H1 (cell line): Measurements from ENCODE around the gene MAP3K14. TPM values are rescaled to one million over a fixed set of nuclear protein-coding genes. Genes with fewer than 3 reads are reported as not detected.

ENCODE experiments used
- CTCF ChIA-PET: fragments of 300-600 bp; sonication (Branson Sonifier 250); formaldehyde crosslinking; loops from one replicate; lab custom pipeline; 2021; ENCODE audit not compliant: partially characterized antibody; lab: Charles Lee
- POLR2A ChIA-PET: fragments of 300-600 bp; sonication (Branson Sonifier 250); formaldehyde crosslinking; loops from one replicate; lab custom pipeline; 2021; ENCODE audit warnings: inconsistent platforms; ENCODE audit not compliant: partially characterized antibody; lab: Charles Lee
- DNase-seq, 2 experiments: peaks; one replicate each; pipeline versions ENCODE4 v3.0.0 to v3.0.0-alpha.2; 2010 to 2022; ENCODE audit warnings: low spot score in 2 of 2, low read depth in 1 of 2, mixed read lengths in 1 of 2
- FAIRE-seq: peaks from 2 replicates; lab custom pipeline; 2011; peaks lifted over from hg19 to GRCh38; lab: Jason Lieb, UNC
- H2AFZ ChIP-seq: 2 replicates; pipeline ENCODE4 v1.8.1; 2012; ENCODE audit warnings: low read length, inconsistent platforms
- H2AK5ac ChIP-seq: 2 replicates; pipeline ENCODE4 v1.6.1; 2013; ENCODE audit warnings: low read depth, low read length
- H2BK120ac ChIP-seq: replicated peaks from 2 replicates; pipeline ENCODE3; 2013; ENCODE audit warnings: low read depth, low read length, inconsistent platforms
- H2BK12ac ChIP-seq: 2 replicates; pipeline ENCODE4 v1.6.1; 2013; ENCODE audit warnings: low read depth, low read length
- H2BK15ac ChIP-seq: 2 replicates; pipeline ENCODE4 v1.6.1; 2013; ENCODE audit warnings: low read length
- H2BK20ac ChIP-seq: 2 replicates; pipeline ENCODE4 v1.6.1; 2013; ENCODE audit warnings: low read length
- H2BK5ac ChIP-seq: 2 replicates; pipeline ENCODE4 v1.6.1; 2013; ENCODE audit warnings: low read depth, low read length
- H3K14ac ChIP-seq: 2 replicates; pipeline ENCODE4 v1.6.1; 2013; ENCODE audit warnings: inconsistent platforms; ENCODE audit not compliant: insufficient read length
- H3K18ac ChIP-seq: 2 replicates; pipeline ENCODE4 v1.6.1; 2013; ENCODE audit warnings: low read length; ENCODE audit errors: extremely low read depth
- H3K23ac ChIP-seq: 2 replicates; pipeline ENCODE4 v1.6.1; 2013; ENCODE audit warnings: inconsistent platforms; ENCODE audit not compliant: insufficient read length
- H3K23me2 ChIP-seq: 2 replicates; pipeline ENCODE4 v1.6.1; 2013; ENCODE audit warnings: low read depth, low read length
- H3K27ac ChIP-seq: 2 replicates; pipeline ENCODE4 v1.6.1; 2011; ENCODE audit warnings: low read depth, low read length, inconsistent platforms
- H3K27me3 ChIP-seq, 4 experiments: replicated peaks in 1 of 4; 1 replicate in 1 of 4; 2 replicates in 3 of 4; pipeline versions ENCODE4 v1.6.1 to v1.8.1; 2011 to 2013; ENCODE audit warnings: low read length in 3 of 4, mild to moderate bottlenecking in 3 of 4, inconsistent platforms in 2 of 4, mixed read lengths in 2 of 4, moderate library complexity in 1 of 4; ENCODE audit not compliant: control insufficient read depth in 3 of 4, insufficient read depth in 3 of 4; ENCODE audit errors: extremely low read depth in 1 of 4
- H3K36me3 ChIP-seq, 4 experiments: 2 replicates each; pipeline versions ENCODE4 v1.6.1 to v1.8.1; 2011 to 2013; ENCODE audit warnings: mild to moderate bottlenecking in 4 of 4, low read length in 3 of 4, moderate library complexity in 2 of 4, control low read depth in 1 of 4, inconsistent platforms in 1 of 4; ENCODE audit not compliant: insufficient read depth in 4 of 4, control insufficient read depth in 2 of 4
- H3K4ac ChIP-seq: replicated peaks from 2 replicates; pipeline ENCODE3; 2013; ENCODE audit warnings: low read length, low read depth, mixed read lengths, inconsistent platforms; ENCODE audit not compliant: insufficient read length
- H3K4me1 ChIP-seq, 4 experiments: replicated peaks in 1 of 4; 1 replicate in 1 of 4; 2 replicates in 3 of 4; pipeline versions ENCODE4 v1.6.1 to v1.8.1; 2011 to 2013; ENCODE audit warnings: low read length in 3 of 4, inconsistent platforms in 2 of 4, mixed read lengths in 1 of 4; ENCODE audit not compliant: insufficient read depth in 4 of 4, control insufficient read depth in 3 of 4
- H3K4me2 ChIP-seq, 2 experiments: 2 replicates each; pipeline versions ENCODE4 v1.6.1 to v1.8.1; 2011 to 2013; ENCODE audit warnings: low read depth in 2 of 2, low read length in 2 of 2, control low read depth in 1 of 2, inconsistent platforms in 1 of 2, mild to moderate bottlenecking in 1 of 2; ENCODE audit not compliant: insufficient read depth in 1 of 2
- H3K4me3 ChIP-seq, 4 experiments: fragments of 200-600, 300-600 bp in 1 of 4; sonication (generic), shearing (Covaris generic), sonication (Bioruptor Twin) in 1 of 4; 2 replicates each; pipeline versions ENCODE4 v1.5.1 to v1.8.1; 2011 to 2016; ENCODE audit warnings: low read length in 4 of 4, low read depth in 3 of 4, control low read depth in 2 of 4, inconsistent platforms in 2 of 4, mild to moderate bottlenecking in 2 of 4, mixed read lengths in 1 of 4, moderate library complexity in 1 of 4; ENCODE audit not compliant: insufficient read depth in 2 of 4; ENCODE audit errors: extremely low read depth in 1 of 4
- H3K56ac ChIP-seq: replicated peaks from 2 replicates; pipeline ENCODE3; 2013; ENCODE audit warnings: low read depth, mild to moderate bottlenecking, mixed read lengths, low read length, inconsistent platforms; ENCODE audit not compliant: insufficient read length
- H3K79me1 ChIP-seq: 2 replicates; pipeline ENCODE4 v1.6.1; 2013; ENCODE audit warnings: low read depth, low read length, control low read depth
- H3K79me2 ChIP-seq, 2 experiments: 2 replicates each; pipeline versions ENCODE4 v1.6.1 to v1.8.1; 2012 to 2013; ENCODE audit warnings: low read length in 2 of 2, mild to moderate bottlenecking in 2 of 2, inconsistent platforms in 1 of 2; ENCODE audit not compliant: insufficient read depth in 2 of 2, control insufficient read depth in 1 of 2
- H3K9ac ChIP-seq, 4 experiments: replicated peaks in 1 of 4; 1 replicate in 1 of 4; 2 replicates in 3 of 4; pipeline versions ENCODE4 v1.6.1 to v1.8.1; 2011 to 2013; ENCODE audit warnings: low read depth in 3 of 4, low read length in 3 of 4, control low read depth in 2 of 4, mild to moderate bottlenecking in 2 of 4, moderate library complexity in 2 of 4, inconsistent platforms in 1 of 4; ENCODE audit errors: extremely low read depth in 1 of 4
- H3K9me3 ChIP-seq, 2 experiments: 2 replicates each; pipeline versions ENCODE4 v1.6.1 to v1.8.1; 2012 to 2013; ENCODE audit warnings: mild to moderate bottlenecking in 2 of 2, moderate library complexity in 2 of 2, control low read depth in 1 of 2, inconsistent platforms in 1 of 2, low read depth in 1 of 2, low read length in 1 of 2, mixed read lengths in 1 of 2; ENCODE audit not compliant: insufficient read depth in 2 of 2
- H4K20me1 ChIP-seq, 2 experiments: replicated peaks in 1 of 2; 2 replicates each; pipeline versions ENCODE3 to v1.8.1; 2011 to 2013; ENCODE audit warnings: inconsistent platforms in 2 of 2, low read length in 2 of 2, mild to moderate bottlenecking in 1 of 2; ENCODE audit not compliant: insufficient read depth in 2 of 2, control insufficient read depth in 1 of 2
- H4K5ac ChIP-seq: 2 replicates; pipeline ENCODE4 v1.6.1; 2013; ENCODE audit warnings: low read length, low read depth, mixed read lengths, inconsistent platforms; ENCODE audit not compliant: insufficient read length
- H4K8ac ChIP-seq: 2 replicates; pipeline ENCODE4 v1.8.0; 2013; ENCODE audit warnings: mild to moderate bottlenecking, moderate library complexity, low read length, inconsistent platforms; ENCODE audit not compliant: insufficient read depth; ENCODE audit errors: extremely low read depth
- H4K91ac ChIP-seq: replicated peaks from 2 replicates; pipeline ENCODE3; 2013; ENCODE audit warnings: low read length, mixed read lengths, inconsistent platforms; ENCODE audit not compliant: insufficient read length
- CBX5 ChIP-seq: fragments of 300-800, 300-1000 bp; sonication (generic); IDR thresholded peaks from 2 replicates; pipeline ENCODE4 v1.7.1; 2016; ENCODE audit warnings: antibody characterized with exemption, low read length, low read depth
- CREB1 ChIP-seq: IDR thresholded peaks from 2 replicates; pipeline ENCODE4 v1.6.1; 2012; ENCODE audit warnings: inconsistent platforms
- EP300 ChIP-seq, 2 experiments: IDR thresholded peaks; 1 replicate in 1 of 2; 2 replicates in 1 of 2; pipeline ENCODE4 v1.6.1; 2011 to 2012; ENCODE audit warnings: low read depth in 2 of 2, low read length in 2 of 2, mild to moderate bottlenecking in 2 of 2, borderline replicate concordance in 1 of 2, inconsistent platforms in 1 of 2, moderate library complexity in 1 of 2
- RBBP5 ChIP-seq: IDR thresholded peaks from 2 replicates; pipeline ENCODE4 v1.7.1; 2012; ENCODE audit warnings: low read depth, mild to moderate bottlenecking, inconsistent platforms, low read length, moderate library complexity, borderline replicate concordance
- SAP30 ChIP-seq: fragments of 300-600 bp; sonication (generic); IDR thresholded peaks from 2 replicates; pipeline ENCODE4 v1.7.1; 2012; ENCODE audit warnings: low read length, moderate library complexity, mild to moderate bottlenecking, inconsistent platforms; ENCODE audit not compliant: insufficient read depth, insufficient replicate concordance
- SP1 ChIP-seq: IDR thresholded peaks from 2 replicates; pipeline ENCODE4 v1.6.1; 2011; ENCODE audit warnings: low read depth, low read length
- SP2 ChIP-seq: IDR thresholded peaks from 2 replicates; pipeline ENCODE4 v1.6.1; 2012; ENCODE audit warnings: mild to moderate bottlenecking, low read length, inconsistent platforms
- whole genome bisulfite sequencing, 2 experiments: shearing (Covaris generic) in 1 of 2; methylation state at CpG; one replicate each; pipeline versions ENCODE4 v1.1.6 to v1.1.7; 2013 to 2015; ENCODE audit warnings: low lambda C conversion rate in 2 of 2, mixed read lengths in 2 of 2, inconsistent platforms in 1 of 2, low coverage in 1 of 2, missing lambda C conversion rate in 1 of 2; ENCODE audit not compliant: insufficient replicate concordance in 2 of 2, insufficient coverage in 1 of 2, insufficient read length in 1 of 2; ENCODE audit errors: extremely low coverage in 1 of 2, missing lambda C conversion rate in 1 of 2; 5-methylcytosine and 5-hydroxymethylcytosine counted together
- polyA plus RNA-seq, 7 experiments: library from polyadenylated mRNA; depleted of rRNA in 3 of 7; stranded (reverse) in 5 of 7; unstranded in 2 of 7; fragments of >200 nt in 5 of 7; fragments of 200-250 nt in 2 of 7; gene quantifications; 1 replicate in 5 of 7; 2 replicates in 1 of 7; 4 replicates in 1 of 7; pipeline versions ENCODE4 v1.2.1 to v1.2.3, GENCODE V29; 2011 to 2013; ENCODE audit warnings: missing spikeins in 2 of 7, mixed read lengths in 2 of 7
- total RNA-seq: library from RNA; stranded (reverse); fragmentation: NEBNext Ultra II Directional; extraction: Animal tissue kit (Norgen Biotek cat#: 25700); gene quantifications from 2 replicates; pipeline ENCODE4 v1.2.1, GENCODE V29; 2021

MAP3K14 gene
- total and polyA plus RNA-seq, 2 of the 8 experiments (the other 6 are each of a cell fraction or from before 2014, with no cell fraction given) = 5.2 to 6.1 TPM

DNA sequence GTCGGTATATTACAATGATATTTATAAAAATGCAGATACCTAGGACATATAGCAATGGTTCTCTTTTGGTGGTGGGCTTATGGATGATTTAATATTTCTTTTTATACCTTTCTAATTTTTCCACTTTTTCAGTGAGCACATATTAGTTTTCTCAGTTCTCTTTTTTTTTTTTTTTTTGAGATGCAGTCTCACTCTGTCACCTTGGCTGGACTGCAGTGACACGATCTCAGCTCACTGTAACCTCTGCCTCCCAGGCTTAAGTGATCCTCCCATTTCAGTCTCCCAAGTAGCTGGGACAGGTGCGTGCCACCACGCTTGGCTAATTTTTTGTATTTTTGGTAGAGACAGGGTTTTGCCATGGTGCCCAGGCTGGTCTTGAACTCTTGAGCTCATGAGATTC is 15.1 kb downstream of the MAP3K14 start:
- no peak overlapping the region for H2AFZ ChIP-seq
- FAIRE-seq (no peak), DNase-seq (no peak)
- H3K56ac ChIP-seq = no peak overlapping the region
- H2AK5ac ChIP-seq = no peak overlapping the region
- no peak overlapping the region for H2BK15ac ChIP-seq
- H4K91ac ChIP-seq = no peak overlapping the region
- H3K36me3 ChIP-seq = no peaks in the 10 kb centered on the region
- H4K20me1 ChIP-seq = peaks cover 3 to 6% of the 10 kb centered on the region in 2 experiments
- H3K4ac ChIP-seq = no peak overlapping the region
- H4K8ac ChIP-seq = no peak overlapping the region
- H3K23me2 ChIP-seq = no peaks in the 10 kb centered on the region
- H3K4me3 ChIP-seq = no peak overlapping the region
- no peaks in the 10 kb centered on the region for H3K27me3 ChIP-seq
- H2BK20ac ChIP-seq = no peak overlapping the region
- no peak overlapping the region for H3K4me2 ChIP-seq
- 94% methylated on average over 4 of the region's 4 CpGs; no CpG with 5 or more reads in 1 of the 2 experiments for WGBS, 2 experiments
- no peak overlapping the region for H3K23ac ChIP-seq
- H3K79me1 ChIP-seq = peaks cover 5% of the 10 kb centered on the region
- TF ChIP-seq RBBP5 = no peak
- TF ChIP-seq EP300 (IDR thresholded peaks at IDR 0.05; ENCODE audit: borderline replicate concordance in 1 of 2, low read depth in 2 of 2, low read length in 2 of 2) = no peak
- TF ChIP-seq SP2 = no peak
- no peak for TF ChIP-seq CREB1
- TF ChIP-seq SP1 = no peak
- no peak for TF ChIP-seq SAP30
- no peak for TF ChIP-seq CBX5
- H2BK5ac ChIP-seq = no peak overlapping the region
- H3K14ac ChIP-seq = no peak overlapping the region
- H2BK120ac ChIP-seq = no peak overlapping the region
- POLR2A ChIA-PET = interaction anchor here (2.6 kb wide), 1 partner anchor 15 kb away, joined by 10 read pairs; the partner anchor contains the start of gene MAP3K14
- H3K79me2 ChIP-seq = peaks cover 0 to 22% of the 10 kb centered on the region in 2 experiments; a peak in 2 of 4 replicates
- no peaks in the 10 kb centered on the region for H3K9me3 ChIP-seq
- H4K5ac ChIP-seq = no peak overlapping the region
- peaks cover 0 to 3% (median 0%) of the 10 kb centered on the region in 4 experiments; a peak in 3 of 7 replicates for H3K4me1 ChIP-seq
- no peak overlapping the region for H3K27ac ChIP-seq
- CTCF ChIA-PET = interaction anchor here (0.7 to 2.3 kb wide), 8 partner anchors 11 to 124 kb away, joined by 3 to 10 read pairs (median 4); no protein-coding TSS in a partner anchor
- H3K18ac ChIP-seq = no peak overlapping the region
- H2BK12ac ChIP-seq = no peak overlapping the region
- H3K9ac ChIP-seq = no peak overlapping the region
